Measurements from ENCODE around the gene PIGB. TPM values are rescaled to one million over a fixed set of nuclear protein-coding genes. Genes with fewer than 3 reads are reported as not detected.
A peak's percentile ranks its signal among the peaks of the same experiment; 100 is the strongest.

The PIGB gene
- total and polyA plus RNA-seq, 2 of the 4 experiments (the other 2 are of a cell fraction), result 9.2 to 11.8 TPM

DNA sequence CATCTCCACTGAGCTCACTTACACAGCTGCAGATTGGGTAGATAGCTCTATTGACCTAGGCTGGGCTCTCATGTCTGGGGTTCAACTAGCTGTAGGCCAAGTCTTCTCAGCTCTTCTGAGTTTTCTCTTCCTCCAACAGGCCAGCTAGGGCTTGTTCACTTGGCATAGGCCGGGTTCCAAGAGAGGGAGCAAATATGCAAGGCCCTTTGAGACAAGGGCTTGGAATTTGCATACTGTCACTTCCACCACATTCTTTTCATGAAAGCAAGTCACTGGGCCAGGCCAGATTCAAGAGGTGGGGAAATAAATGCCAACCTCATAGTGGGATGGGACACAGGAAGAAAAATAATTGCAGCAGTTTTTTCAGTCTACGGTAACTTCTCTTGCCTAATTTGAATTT, 25.2 kb downstream of the PIGB start:
- Histone ChIP-seq H3K23ac (ENCODE audit: low read depth, low read length) (no peak overlapping the region), H2BK20ac (ENCODE audit: low read depth, low read length) (no peak overlapping the region), H2BK5ac (ENCODE audit: low read depth, low read length, poor library complexity, severe bottlenecking) (peak overlapping the region; percentile 14), H3K9ac (ENCODE audit: low read depth, low read length) (no peak overlapping the region), H3K4me3 (ENCODE audit: insufficient read depth, low read depth, low read length) (no peak overlapping the region), H3K27me3 (ENCODE audit: control insufficient read depth, insufficient read depth, low read length) (no peaks in the 10 kb centered on the region), H2AK5ac (ENCODE audit: low read depth, low read length) (no peak overlapping the region), H3K79me1 (ENCODE audit: low read depth in 1 of 2, low read length in 2 of 2) (no peaks in the 10 kb centered on the region), H3K18ac (ENCODE audit: low read depth, low read length) (no peak overlapping the region), H3K4me2 (ENCODE audit: low read depth, low read length) (no peak overlapping the region), H4K5ac (ENCODE audit: low read depth, low read length) (no peak overlapping the region; the same call in 1 of the 2 replicates), H2BK120ac (ENCODE audit: low read depth, low read length) (no peak overlapping the region), H2BK15ac (ENCODE audit: low read depth, low read length) (no peak overlapping the region), H2AK9ac (replicated peaks; ENCODE audit: low read depth, low read length, poor library complexity) (no peak overlapping the region), H3K14ac (replicated peaks; ENCODE audit: low read depth, low read length) (0 out of 2 replicates have a peak overlapping the region, but pooled peaks have one; percentile 3), H4K20me1 (ENCODE audit: insufficient read depth, low read length) (no peaks in the 10 kb centered on the region), H4K8ac (ENCODE audit: low read depth in 2 of 2, low read length in 2 of 2) (no peak overlapping the region), H4K91ac (ENCODE audit: insufficient read depth, low read depth, low read length) (no peak overlapping the region), H3K4me1 (ENCODE audit: control insufficient read depth, insufficient read depth, low read length) (peaks cover 2% of the 10 kb centered on the region), H3K4ac (ENCODE audit: low read depth, low read length) (no peak overlapping the region), H3K9me3 (ENCODE audit: control insufficient read depth, insufficient read depth, low read length) (no peaks in the 10 kb centered on the region), H2AFZ (replicated peaks; ENCODE audit: low read length, poor library complexity) (no peak overlapping the region), H3K27ac (ENCODE audit: insufficient read depth, low read length) (no peak overlapping the region), H3K9me1 (ENCODE audit: insufficient read depth, low read length) (no peaks in the 10 kb centered on the region), H3K56ac (ENCODE audit: extremely low read depth, insufficient read depth, low read length) (no peak overlapping the region), H3K36me3 (ENCODE audit: control insufficient read depth, insufficient read depth, low read length) (peaks cover 4% of the 10 kb centered on the region)
- dilution Hi-C loops (cut with HindIII; ENCODE audit: low sequenced_read_pairs, unreplicated experiment) (no loop called here), in situ Hi-C loops (cut with MboI; ENCODE audit: low sequenced_read_pairs) (no loop called here), intact Hi-C loops (cut with micrococcal nuclease) (no loop called here)
- ChIA-PET POLR2A (ENCODE audit: unreplicated experiment) (no interaction called here), CTCF (no interaction called here)
- ATAC-seq (ENCODE audit: low read depth), result peak; percentile 62
- DNase-seq, result no peak
- no peak for TF ChIP-seq MXI1 (IDR thresholded peaks at IDR 0.05; ENCODE audit: borderline replicate concordance, low read depth, low read length)
- no peak for TF ChIP-seq SMC3 (IDR thresholded peaks at IDR 0.05; ENCODE audit: low read depth, low read length)
- no peak for TF ChIP-seq RAD21 (IDR thresholded peaks at IDR 0.05; ENCODE audit: low read length)
- TF ChIP-seq CEBPB (IDR thresholded peaks at IDR 0.05; ENCODE audit: low read depth, low read length), result no peak
- TF ChIP-seq MAZ (IDR thresholded peaks at IDR 0.05; ENCODE audit: borderline replicate concordance, low read depth, low read length), result no peak
- no peak for TF ChIP-seq BHLHE40 (IDR thresholded peaks at IDR 0.05; ENCODE audit: low read depth, low read length)
- TF ChIP-seq CHD1 (IDR thresholded peaks at IDR 0.05; ENCODE audit: low read depth, low read length), result no peak
- no peak for TF ChIP-seq NFE2L2 (IDR thresholded peaks at IDR 0.05; ENCODE audit: low read depth, low read length)
- TF ChIP-seq, protein P1, sequence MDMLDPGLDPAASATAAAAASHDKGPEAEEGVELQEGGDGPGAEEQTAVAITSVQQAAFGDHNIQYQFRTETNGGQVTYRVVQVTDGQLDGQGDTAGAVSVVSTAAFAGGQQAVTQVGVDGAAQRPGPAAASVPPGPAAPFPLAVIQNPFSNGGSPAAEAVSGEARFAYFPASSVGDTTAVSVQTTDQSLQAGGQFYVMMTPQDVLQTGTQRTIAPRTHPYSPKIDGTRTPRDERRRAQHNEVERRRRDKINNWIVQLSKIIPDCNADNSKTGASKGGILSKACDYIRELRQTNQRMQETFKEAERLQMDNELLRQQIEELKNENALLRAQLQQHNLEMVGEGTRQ (IDR thresholded peaks at IDR 0.05; ENCODE audit: low read depth, low read length), result no peak
- no peak for TF ChIP-seq RFX5 (IDR thresholded peaks at IDR 0.05; ENCODE audit: low read depth, low read length)
- TF ChIP-seq POLR2A (IDR thresholded peaks at IDR 0.05; ENCODE audit: low read depth, low read length), result no peak
- no peak for TF ChIP-seq MAFK (IDR thresholded peaks at IDR 0.05; ENCODE audit: low read depth, low read length)
- TF ChIP-seq, protein P2, sequence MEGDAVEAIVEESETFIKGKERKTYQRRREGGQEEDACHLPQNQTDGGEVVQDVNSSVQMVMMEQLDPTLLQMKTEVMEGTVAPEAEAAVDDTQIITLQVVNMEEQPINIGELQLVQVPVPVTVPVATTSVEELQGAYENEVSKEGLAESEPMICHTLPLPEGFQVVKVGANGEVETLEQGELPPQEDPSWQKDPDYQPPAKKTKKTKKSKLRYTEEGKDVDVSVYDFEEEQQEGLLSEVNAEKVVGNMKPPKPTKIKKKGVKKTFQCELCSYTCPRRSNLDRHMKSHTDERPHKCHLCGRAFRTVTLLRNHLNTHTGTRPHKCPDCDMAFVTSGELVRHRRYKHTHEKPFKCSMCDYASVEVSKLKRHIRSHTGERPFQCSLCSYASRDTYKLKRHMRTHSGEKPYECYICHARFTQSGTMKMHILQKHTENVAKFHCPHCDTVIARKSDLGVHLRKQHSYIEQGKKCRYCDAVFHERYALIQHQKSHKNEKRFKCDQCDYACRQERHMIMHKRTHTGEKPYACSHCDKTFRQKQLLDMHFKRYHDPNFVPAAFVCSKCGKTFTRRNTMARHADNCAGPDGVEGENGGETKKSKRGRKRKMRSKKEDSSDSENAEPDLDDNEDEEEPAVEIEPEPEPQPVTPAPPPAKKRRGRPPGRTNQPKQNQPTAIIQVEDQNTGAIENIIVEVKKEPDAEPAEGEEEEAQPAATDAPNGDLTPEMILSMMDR (conservative IDR thresholded peaks at IDR 0.05; ENCODE audit: low read depth, low read length), result no peak
- TF ChIP-seq RCOR1 (IDR thresholded peaks at IDR 0.05; ENCODE audit: insufficient replicate concordance, low read length), result no peak
- no peak for TF ChIP-seq FOS (IDR thresholded peaks at IDR 0.05; ENCODE audit: low read depth, low read length)
- TF ChIP-seq, protein P3, sequence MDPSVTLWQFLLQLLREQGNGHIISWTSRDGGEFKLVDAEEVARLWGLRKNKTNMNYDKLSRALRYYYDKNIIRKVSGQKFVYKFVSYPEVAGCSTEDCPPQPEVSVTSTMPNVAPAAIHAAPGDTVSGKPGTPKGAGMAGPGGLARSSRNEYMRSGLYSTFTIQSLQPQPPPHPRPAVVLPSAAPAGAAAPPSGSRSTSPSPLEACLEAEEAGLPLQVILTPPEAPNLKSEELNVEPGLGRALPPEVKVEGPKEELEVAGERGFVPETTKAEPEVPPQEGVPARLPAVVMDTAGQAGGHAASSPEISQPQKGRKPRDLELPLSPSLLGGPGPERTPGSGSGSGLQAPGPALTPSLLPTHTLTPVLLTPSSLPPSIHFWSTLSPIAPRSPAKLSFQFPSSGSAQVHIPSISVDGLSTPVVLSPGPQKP (IDR thresholded peaks at IDR 0.05; ENCODE audit: borderline replicate concordance, low read depth, low read length), result no peak
- no CpG with 5 or more reads among the region's 2 CpGs for WGBS, 2 experiments (ENCODE audit: extremely low coverage in 2 of 2, insufficient read length in 1 of 2)
- BruUV-seq (replicated peaks), result no TSS peak

Data from IMR-90 (cell line).